ENCODE measurements around the gene SLC30A7.
"Not testable (repeated sequence)": the region's sequence is repeated elsewhere in the genome, so short reads cannot be mapped to it uniquely, and the experiment has no call there.

The SLC30A7 gene

GRCh38 chr1:100936194-100936967, 40.5 kb downstream of the SLC30A7 start:
- in situ Hi-C loops (cut with HindIII; ENCODE audit: low sequenced_read_pairs) = no loop called here

GRCh38 chr1:100941098-100941527, 45.2 kb downstream of the SLC30A7 start:
- in situ Hi-C loops (cut with HindIII; ENCODE audit: low sequenced_read_pairs) = no loop called here

- in situ Hi-C loops (cut with HindIII; ENCODE audit: low sequenced_read_pairs) = no loop called here
Observed at GRCh38 chr1:100941580-100942216, 45.8 kb downstream of the SLC30A7 start.

GRCh38 chr1:100942304-100943046, 46.6 kb downstream of the SLC30A7 start:
- in situ Hi-C loops (cut with HindIII; ENCODE audit: low sequenced_read_pairs) = no loop called here

- in situ Hi-C loops (cut with HindIII; ENCODE audit: low sequenced_read_pairs) = no loop called here
Observed at GRCh38 chr1:100943533-100943932, 47.6 kb downstream of the SLC30A7 start.

- in situ Hi-C loops (cut with HindIII; ENCODE audit: low sequenced_read_pairs) = not testable (repeated sequence)
Observed at GRCh38 chr1:100946064-100946463, 50.2 kb downstream of the SLC30A7 start.

- in situ Hi-C loops (cut with HindIII; ENCODE audit: low sequenced_read_pairs) = not testable (repeated sequence)
Observed at GRCh38 chr1:100947816-100948215, 51.9 kb downstream of the SLC30A7 start.

GRCh38 chr1:100948721-100949405, 53.0 kb downstream of the SLC30A7 start:
- in situ Hi-C loops (cut with HindIII; ENCODE audit: low sequenced_read_pairs) = not testable (repeated sequence)

GRCh38 chr1:100949515-100950158, 53.7 kb downstream of the SLC30A7 start:
- in situ Hi-C loops (cut with HindIII; ENCODE audit: low sequenced_read_pairs) = not testable (repeated sequence)

GRCh38 chr1:100950337-100950736, 54.4 kb downstream of the SLC30A7 start:
- in situ Hi-C loops (cut with HindIII; ENCODE audit: low sequenced_read_pairs) = no loop called here

GRCh38 chr1:100950781-100951180, 54.9 kb downstream of the SLC30A7 start:
- in situ Hi-C loops (cut with HindIII; ENCODE audit: low sequenced_read_pairs) = no loop called here

- in situ Hi-C loops (cut with HindIII; ENCODE audit: low sequenced_read_pairs) = no loop called here
Observed at GRCh38 chr1:100952104-100952745, 56.3 kb downstream of the SLC30A7 start.

- in situ Hi-C loops (cut with HindIII; ENCODE audit: low sequenced_read_pairs) = not testable (repeated sequence)
Observed at GRCh38 chr1:100952970-100953369, 57.1 kb downstream of the SLC30A7 start.

- in situ Hi-C loops (cut with HindIII; ENCODE audit: low sequenced_read_pairs) = no loop called here
Observed at GRCh38 chr1:100953960-100954730, 58.3 kb downstream of the SLC30A7 start.

GRCh38 chr1:100955322-100955721, 59.4 kb downstream of the SLC30A7 start:
- in situ Hi-C loops (cut with HindIII; ENCODE audit: low sequenced_read_pairs) = no loop called here

- in situ Hi-C loops (cut with HindIII; ENCODE audit: low sequenced_read_pairs) = no loop called here
Observed at GRCh38 chr1:100959502-100960060, 63.7 kb downstream of the SLC30A7 start.

- in situ Hi-C loops (cut with HindIII; ENCODE audit: low sequenced_read_pairs) = no loop called here
Observed at GRCh38 chr1:100960098-100960497, 64.2 kb downstream of the SLC30A7 start.

GRCh38 chr1:100968621-100969020, 72.7 kb downstream of the SLC30A7 start:
- in situ Hi-C loops (cut with HindIII; ENCODE audit: low sequenced_read_pairs) = no loop called here

GRCh38 chr1:100969327-100969726, 73.4 kb downstream of the SLC30A7 start:
- in situ Hi-C loops (cut with HindIII; ENCODE audit: low sequenced_read_pairs) = no loop called here
